ENCODE results near the gene CLEC4G. TPM values are rescaled to one million over a fixed set of nuclear protein-coding genes. Genes with fewer than 3 reads are reported as not detected.

Gene CLEC4G
- 1 to 10 TPM in 1 of 2 donors, under 1 TPM in 1; 0.49 to 6.2 TPM for total RNA-seq

- Histone ChIP-seq H3K27me3 (replicated peaks; ENCODE audit: insufficient read depth) (no peaks in the 10 kb centered on the region), H3K4me1 (ENCODE audit: control insufficient read depth in 1 of 2, low read depth in 2 of 2) (no peaks in the 10 kb centered on the region), H3K4me3 (no peak within 1 kb of the TSS), H3K9me3 (no peaks in the 10 kb centered on the region), H3K27ac (no peak within 1 kb of the TSS), H3K36me3 (no peaks in the 10 kb centered on the region)
- TF ChIP-seq CTCF (IDR thresholded peaks at IDR 0.05), result no peak
- DNase-seq (ENCODE audit: low spot score), result no peak
- no peak for ATAC-seq (ENCODE audit: insufficient number of reproducible peaks, low FRiP score, low read depth)
Observed at GRCh38 chr19:7732045-7732444, at the start of gene CLEC4G. Gene CLEC4G, minus strand, starts transcription at chr19:7732110. Its CDS starts 8 bp downstream, at chr19:7732102.

GRCh38 chr19:7781157-7781556, 49.2 kb upstream of the CLEC4G start:
- Histone ChIP-seq H3K4me3 (no peak overlapping the region), H3K4me1 (ENCODE audit: control insufficient read depth in 1 of 2, low read depth in 2 of 2) (no peaks in the 10 kb centered on the region), H3K27ac (no peak overlapping the region), H3K9me3 (no peaks in the 10 kb centered on the region), H3K36me3 (no peaks in the 10 kb centered on the region), H3K27me3 (replicated peaks; ENCODE audit: insufficient read depth) (no peaks in the 10 kb centered on the region)
- DNase-seq (ENCODE audit: low spot score) (no peak), ATAC-seq (ENCODE audit: insufficient number of reproducible peaks, low FRiP score, low read depth) (no peak)
- no peak for TF ChIP-seq CTCF (IDR thresholded peaks at IDR 0.05)

GRCh38 chr19:7779631-7780486, 47.9 kb upstream of the CLEC4G start:
- no peak for DNase-seq (ENCODE audit: low spot score)
- Histone ChIP-seq H3K4me1 (ENCODE audit: control insufficient read depth in 1 of 2, low read depth in 2 of 2) (no peaks in the 10 kb centered on the region), H3K27me3 (replicated peaks; ENCODE audit: insufficient read depth) (no peaks in the 10 kb centered on the region)

GRCh38 chr19:7778081-7778480, 46.2 kb upstream of the CLEC4G start:
- H3K4me1 ChIP-seq (ENCODE audit: control insufficient read depth in 1 of 2, low read depth in 2 of 2), result no peaks in the 10 kb centered on the region
- DNase-seq (ENCODE audit: low spot score), result no peak
- no peak overlapping the region for H3K27ac ChIP-seq
- H3K27me3 ChIP-seq (replicated peaks; ENCODE audit: insufficient read depth), result no peaks in the 10 kb centered on the region
- H3K36me3 ChIP-seq, result no peaks in the 10 kb centered on the region
- no peak for TF ChIP-seq CTCF (IDR thresholded peaks at IDR 0.05)
- H3K4me3 ChIP-seq, result no peak overlapping the region
- ATAC-seq (ENCODE audit: insufficient number of reproducible peaks, low FRiP score, low read depth), result no peak
- H3K9me3 ChIP-seq, result no peaks in the 10 kb centered on the region

More at GRCh38 chr19:7779631-7780486, 47.9 kb upstream of the CLEC4G start:
- no peak for ATAC-seq (ENCODE audit: insufficient number of reproducible peaks, low FRiP score, low read depth)
- Histone ChIP-seq H3K9me3 (no peaks in the 10 kb centered on the region), H3K4me3 (no peak overlapping the region), H3K36me3 (no peaks in the 10 kb centered on the region), H3K27ac (no peak overlapping the region)
- no peak for TF ChIP-seq CTCF (IDR thresholded peaks at IDR 0.05)

- ATAC-seq (ENCODE audit: insufficient number of reproducible peaks, low FRiP score, low read depth) (no peak), DNase-seq (ENCODE audit: low spot score) (no peak)
- TF ChIP-seq CTCF (IDR thresholded peaks at IDR 0.05), result no peak
- no peaks in the 10 kb centered on the region for H3K27me3 ChIP-seq (replicated peaks; ENCODE audit: insufficient read depth)
- no peaks in the 10 kb centered on the region for H3K4me1 ChIP-seq (ENCODE audit: control insufficient read depth in 1 of 2, low read depth in 2 of 2)
- H3K9me3 ChIP-seq, result no peaks in the 10 kb centered on the region
- H3K4me3 ChIP-seq, result no peak overlapping the region
- no peak overlapping the region for H3K27ac ChIP-seq
- no peaks in the 10 kb centered on the region for H3K36me3 ChIP-seq
Observed at GRCh38 chr19:7775761-7776160, 43.9 kb upstream of the CLEC4G start.
